Measurements from ENCODE around the gene PTK6.
"Not testable (repeated sequence)": the region's sequence is repeated elsewhere in the genome, so short reads cannot be mapped to it uniquely, and the experiment has no call there.

Gene PTK6

DNA sequence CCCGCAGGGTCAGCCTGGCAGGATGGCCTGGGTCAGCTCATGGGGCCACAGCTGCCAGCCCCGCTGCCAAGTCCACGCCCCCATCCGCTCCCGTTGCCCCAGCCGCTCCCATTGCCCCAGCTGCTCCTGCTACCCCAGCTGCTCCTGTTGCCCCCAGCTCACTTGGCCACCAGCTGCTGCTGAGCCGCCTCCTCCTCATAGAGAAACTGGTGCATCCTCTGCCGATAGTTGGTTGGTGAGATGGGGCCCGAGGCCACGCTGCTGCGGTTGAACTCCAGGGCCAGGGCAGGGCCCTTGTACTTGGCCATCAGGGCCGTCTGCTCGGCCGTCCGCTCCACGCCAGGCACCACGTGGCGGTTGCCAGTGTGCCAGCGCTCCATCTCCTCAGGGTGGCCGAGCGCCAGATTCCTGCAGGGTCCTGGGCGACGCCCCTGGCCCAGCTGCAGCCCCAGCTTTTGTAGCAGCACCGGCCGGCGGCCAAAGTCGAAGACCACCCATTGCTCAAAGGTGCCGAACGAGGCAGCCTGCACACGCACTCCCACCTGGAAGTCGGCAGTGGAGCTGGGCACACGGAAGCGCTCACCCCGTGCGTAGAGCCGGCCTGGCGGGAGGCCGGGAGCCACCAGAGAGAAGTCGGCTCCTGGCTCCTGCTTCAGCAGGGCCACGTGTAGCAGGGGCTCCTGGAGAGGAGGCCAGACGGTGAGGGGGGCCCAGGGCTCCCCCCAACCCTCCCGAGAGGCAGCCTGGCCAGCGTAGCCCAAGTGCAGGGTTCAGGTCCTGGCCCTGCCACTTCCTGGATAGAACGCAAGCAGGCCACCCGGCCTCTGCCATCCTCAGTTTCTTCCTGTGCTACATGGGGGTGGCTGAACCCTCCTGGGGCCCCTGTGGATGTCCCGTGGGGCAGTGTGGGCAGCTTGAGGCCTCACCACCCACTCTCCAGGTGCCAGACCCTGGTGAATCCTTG, 32.1 kb upstream of the PTK6 start:
- peak in 1 of 2 experiments; percentile 75 for DNase-seq

DNA sequence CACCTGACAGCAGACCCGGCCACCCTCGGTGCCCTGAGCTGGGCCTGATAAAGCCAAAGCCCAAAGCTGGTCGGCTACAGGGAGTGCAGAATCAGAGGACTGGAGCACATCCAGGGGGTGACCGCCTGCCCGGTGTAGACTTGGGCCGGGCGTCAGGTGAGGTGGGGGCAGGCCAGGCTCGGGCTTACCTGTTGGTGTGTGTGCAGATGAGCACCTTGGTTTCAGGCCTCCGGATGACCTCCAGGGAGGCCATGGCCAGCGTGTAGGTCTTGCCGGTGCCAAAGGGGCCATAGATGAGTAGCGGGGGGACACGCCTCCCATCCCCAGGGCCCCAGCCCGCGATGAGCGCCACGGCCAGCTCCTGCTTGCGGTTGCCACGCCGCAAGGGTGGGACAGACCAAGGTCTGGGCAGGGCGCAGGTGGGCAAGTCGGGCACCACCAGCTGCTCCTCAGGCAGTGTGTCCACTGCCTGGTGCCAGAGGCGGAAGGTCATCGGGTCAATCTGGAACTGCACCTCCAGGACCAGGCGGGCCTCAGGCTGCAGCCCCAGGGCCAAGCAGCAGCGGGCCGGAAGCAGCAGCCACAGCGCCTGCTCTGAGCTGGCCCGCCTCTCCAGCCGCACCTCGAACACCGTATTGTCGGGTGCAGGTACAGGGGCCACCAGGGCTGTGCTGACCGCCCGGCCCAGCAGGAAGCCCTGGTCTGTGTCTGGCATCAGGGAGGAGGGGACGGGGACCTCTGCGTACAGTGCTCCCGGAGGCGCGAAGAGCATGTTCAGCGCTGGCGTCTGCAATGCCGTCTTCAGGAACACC, 31.2 kb upstream of the PTK6 start:
- DNase-seq, result no peak

DNA sequence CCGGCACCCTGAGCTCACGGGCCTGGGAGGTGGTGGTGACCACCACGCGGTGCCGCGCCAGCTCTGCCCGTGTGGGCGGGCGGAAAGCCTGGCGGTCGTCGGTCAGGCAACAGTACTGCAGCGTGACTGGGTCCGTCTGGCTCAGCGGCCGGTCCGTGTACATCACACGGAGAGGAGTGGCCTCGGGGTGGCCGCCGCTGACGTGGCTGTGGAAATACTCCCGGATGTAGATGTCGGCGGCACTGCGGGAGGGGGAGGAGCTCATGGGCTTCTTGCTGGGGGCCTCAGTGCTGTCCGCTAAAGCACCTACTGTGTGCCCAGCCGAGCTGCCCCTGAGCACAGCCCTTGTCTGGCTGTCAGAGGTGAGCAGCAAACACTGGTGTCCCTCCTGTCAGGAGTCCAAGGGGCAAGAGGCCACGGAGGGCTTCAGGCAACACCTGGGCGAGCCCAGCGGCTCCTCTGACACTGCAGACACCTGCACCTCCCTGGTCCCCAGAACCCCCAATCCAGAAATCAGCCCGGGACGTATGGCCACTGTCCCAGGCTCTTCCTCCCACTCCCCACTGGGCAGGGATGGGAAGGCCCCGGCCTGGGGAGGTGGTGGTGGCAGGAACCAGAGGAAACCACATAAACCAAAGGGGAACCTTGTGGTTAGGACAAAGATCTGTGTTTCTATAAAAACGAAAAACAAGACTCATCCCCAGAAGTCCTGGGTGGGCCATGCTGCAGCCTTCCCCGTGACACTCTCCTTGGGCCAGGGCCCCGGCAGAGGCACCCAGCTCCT, 30.4 kb upstream of the PTK6 start:
- DNase-seq, result no peak

DNA sequence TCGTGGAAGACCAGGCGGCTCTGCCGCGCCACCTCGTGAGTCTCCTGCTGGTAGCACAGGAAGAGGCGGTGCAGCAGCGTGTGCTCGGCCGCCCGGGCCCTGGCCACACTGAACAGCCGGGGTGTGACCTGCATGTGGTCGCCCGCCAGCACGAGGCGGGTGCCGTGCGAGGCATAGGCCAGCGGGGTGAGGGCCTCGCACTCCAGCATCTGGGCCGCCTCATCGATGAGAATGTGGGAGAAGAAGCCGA, 29.9 kb upstream of the PTK6 start:
- no peak for DNase-seq

DNA sequence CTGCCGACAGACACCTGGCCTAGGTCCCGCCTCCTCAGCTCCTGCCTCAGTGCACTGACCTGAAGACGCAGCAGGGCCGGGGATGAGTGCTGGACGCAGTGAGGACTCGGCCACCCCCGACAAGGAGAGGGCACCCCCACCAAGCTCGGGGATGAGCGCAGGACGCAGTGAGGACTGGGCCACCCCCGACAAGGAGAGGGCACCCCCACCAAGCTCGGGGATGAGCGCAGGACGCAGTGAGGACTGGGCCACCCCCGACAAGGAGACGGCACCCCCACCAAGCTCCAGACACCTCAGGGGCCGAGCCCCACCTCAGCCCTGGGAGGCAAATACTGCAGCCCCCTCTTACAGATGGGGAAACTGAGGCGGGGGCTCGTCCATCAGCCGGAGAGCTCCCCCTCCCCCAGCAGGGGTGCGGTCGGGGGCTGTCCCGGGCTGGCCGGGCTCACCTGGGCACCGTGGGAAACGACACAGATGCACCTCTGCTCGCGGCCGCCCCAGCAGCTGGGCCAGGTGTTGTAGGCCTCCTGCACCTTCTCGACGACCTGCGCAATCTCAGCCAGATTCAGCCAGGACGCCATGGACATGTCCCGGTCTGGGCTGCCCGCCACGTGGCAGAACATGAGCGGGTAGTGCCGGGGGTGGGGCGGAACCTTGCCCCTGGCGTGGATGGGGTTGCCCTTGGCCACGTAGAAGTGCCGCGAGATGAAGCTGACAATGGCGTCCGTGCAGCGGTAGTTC, 29.4 kb upstream of the PTK6 start:
- DNase-seq, result no peak

DNA sequence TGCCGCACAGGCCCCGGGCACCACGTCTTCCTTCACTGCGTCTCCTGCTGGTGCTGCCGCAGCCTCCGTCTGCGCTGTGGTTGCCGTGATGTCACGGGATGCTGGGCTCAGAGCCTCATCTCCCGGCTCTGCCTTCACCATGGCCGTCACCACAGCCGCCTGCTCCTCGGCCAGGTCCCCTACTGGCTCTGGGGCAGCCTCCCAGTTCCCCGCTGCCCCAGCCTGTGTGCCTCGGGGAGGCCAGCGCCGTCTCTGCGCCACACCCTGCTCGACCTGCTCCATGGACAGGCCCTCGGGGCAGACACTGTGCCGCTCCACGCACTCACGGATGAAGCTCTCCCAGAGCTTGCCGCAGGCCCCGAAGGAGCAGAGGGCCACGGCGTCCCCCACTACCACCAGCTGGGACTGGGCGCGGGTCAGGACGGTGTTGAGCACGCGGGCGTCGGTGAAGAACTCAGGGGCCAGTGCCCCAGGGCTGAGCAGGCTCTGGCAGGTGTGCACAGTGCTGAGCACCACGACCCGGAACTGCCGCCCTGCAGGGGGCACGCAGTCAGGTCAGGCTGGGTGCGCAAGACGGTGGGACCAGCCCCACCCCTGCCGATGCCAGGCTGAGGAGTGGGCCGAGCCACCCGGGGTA, 28.6 kb upstream of the PTK6 start:
- no peak for DNase-seq

DNA sequence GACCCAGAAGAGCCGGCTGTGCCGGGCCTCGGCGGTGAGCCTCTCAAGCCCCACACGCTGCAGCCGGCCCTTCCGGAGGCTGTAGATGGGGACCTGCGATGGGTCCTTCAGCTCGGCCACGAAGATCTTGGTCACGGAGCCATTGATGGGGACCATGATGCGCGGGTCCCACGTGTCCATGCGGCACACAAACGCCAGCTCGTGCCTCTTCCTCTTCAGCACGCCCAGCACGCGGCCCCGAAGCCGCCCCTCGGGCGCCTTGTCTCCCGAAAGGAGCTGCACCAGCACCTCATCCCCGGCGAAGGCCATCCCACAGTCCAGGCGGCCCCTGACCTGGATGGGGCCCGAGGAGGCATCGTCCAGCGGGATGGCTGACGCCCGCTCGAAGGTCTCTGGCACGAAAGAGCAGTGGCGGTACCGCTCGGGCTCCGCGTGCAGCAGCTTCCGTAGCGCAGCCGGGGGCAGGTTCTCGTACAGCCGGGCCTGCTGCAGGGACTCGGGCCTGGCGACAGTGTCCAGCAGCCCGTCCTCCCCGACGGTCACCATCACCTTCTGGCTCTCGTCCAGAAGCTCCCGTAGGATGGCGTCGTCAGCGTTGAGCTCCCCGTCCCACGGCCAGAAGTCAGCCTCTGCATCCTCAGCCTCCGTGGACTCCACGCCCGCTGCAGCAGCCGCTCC, 28.0 kb upstream of the PTK6 start:
- DNase-seq, result no peak

DNA sequence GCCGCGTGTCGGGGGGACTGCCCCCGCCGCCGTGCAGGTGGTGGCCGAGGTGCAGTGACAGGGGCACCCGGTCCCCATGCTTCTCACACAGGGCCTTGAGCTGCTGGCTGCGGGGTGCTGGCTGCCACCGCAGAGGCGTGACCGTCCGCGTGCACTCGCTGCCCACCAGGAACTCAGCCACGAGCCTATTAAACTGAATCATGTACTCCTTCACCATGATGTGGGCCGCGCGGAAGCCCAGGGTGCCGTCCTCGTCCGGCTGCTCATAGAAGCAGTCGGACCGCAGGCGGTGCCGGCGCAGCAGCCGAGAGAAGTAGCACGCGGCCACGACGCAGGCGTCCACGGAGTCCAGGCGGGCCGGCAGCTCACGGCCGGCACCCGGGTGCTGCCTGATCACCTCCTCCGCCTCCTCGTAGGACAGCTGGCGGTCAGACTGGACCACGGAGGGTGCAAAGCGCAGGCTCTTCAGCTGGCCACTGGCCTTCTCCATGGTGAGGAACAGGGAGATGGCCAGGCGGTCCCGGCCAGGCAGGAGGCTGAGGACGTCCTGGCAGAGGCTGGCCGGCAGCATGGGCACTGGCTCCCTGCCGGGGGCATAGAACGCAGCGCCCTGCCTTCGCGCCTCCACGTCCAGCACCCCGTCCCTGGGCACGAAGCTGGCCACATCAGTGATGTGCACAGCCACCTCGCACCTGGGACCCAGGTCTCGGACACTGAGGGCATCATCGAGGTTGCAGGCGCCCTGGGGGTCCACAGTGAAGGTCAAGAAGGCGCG, 27.0 kb upstream of the PTK6 start:
- no peak for DNase-seq

DNA sequence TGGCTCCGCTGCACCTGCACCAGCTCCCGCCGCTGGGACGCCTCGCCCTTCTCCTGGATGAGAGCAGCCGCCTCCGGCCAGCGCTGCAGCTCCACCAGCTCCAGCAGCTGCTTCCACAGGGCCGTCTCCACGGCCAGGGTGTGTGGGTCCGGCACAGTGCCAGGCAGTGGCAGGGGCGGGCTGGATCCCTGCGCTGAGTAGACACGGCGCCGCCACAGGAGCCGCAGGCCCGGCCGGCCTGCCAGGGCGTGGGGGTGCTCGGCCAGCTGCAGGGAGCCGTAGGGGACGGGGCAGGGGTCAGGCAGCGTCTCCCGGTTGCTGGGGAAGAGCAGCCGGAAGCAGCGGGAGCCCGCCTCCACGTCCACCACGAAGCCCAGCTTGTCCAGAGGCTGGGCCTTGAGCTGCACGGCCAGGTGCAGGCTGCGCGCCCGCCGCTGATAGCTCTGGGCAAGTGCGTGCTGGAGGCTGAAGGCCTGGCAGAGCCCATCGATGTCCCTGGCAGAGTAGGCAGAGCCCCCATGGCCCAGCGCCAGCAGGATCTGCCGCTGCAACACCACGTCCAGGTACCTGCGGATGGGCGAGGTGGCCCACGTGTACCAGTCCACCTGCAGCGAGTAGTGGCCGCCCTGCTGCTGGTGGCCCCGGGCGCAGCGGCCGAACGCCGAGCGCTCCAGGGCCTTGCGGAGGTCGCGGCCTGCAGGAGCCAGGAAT, 26.2 kb upstream of the PTK6 start:
- DNase-seq, result no peak

DNA sequence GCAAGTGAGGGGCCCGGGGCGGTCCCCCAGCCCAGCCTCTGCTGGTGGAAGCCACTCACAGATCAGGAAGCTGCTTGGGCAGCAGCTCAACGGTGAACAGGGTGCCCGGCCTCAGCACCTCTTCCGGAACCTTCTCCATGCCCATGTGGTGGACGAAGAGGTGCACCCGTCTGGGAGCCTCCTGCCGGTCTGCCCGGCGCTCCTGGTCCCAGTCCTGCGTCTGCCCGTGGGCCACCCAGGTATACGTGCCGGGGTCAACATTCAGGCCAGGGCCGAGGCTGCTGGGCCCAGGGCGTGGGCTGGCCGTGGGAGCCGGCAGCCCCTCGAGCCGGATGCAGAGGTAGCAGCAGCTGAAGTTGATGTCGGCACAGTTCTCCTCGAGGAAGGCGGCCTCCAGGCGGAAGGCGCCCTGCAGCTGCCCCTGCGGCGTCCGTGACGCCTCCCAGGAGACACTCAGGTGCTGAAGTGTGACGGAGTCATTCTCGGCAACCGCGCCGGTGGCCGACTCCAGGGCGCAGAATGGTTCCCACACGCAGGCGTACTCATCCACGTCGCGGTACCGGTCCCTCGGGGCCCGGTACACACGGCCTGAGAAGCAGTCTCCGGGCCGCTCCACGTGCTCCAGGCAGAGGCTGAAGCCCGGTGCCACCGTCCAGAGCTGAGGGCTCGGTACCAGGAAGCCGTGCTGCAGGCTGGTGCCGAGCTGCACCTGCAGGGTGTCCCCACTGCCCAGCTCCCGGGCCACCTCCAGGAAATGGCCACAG, 25.5 kb upstream of the PTK6 start:
- no peak for DNase-seq

DNA sequence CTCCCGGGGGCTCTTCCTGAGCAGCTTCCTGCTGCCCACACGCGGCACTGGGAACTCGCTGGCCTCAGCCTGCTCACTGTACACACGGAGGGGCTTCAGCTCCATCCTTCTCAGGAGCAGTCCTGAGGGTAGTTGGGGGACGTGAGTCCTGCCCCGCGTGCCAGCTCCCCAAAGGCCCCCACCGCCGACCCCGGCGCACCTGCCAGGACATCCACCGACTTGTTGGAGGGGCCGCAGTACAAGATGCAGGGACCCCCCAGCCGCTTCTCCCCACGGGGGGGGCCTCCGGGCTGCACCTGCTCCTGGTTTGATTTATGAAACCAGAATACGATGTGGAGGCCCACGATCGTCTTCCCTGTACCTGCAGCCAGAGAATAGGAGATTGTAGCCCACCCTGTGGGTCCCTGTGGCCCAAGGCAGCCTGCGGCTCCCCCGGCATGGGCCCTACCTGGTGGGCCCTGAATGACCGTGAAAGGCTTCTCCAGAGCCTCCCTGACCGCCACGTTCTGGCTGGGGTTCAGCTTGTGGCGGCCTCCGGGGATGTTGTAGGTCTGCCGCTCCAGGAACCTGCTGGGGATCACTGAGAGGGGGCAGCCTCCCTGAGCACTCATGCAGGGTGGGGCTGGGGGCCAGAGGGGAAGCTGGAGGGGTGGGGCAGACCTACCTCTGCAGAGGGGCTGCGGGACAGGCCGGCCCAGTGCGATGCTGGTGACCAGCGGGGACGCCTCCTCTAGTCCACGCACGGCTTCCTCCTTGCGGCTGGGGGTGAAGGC, 24.6 kb upstream of the PTK6 start:
- DNase-seq, result no peak

DNA sequence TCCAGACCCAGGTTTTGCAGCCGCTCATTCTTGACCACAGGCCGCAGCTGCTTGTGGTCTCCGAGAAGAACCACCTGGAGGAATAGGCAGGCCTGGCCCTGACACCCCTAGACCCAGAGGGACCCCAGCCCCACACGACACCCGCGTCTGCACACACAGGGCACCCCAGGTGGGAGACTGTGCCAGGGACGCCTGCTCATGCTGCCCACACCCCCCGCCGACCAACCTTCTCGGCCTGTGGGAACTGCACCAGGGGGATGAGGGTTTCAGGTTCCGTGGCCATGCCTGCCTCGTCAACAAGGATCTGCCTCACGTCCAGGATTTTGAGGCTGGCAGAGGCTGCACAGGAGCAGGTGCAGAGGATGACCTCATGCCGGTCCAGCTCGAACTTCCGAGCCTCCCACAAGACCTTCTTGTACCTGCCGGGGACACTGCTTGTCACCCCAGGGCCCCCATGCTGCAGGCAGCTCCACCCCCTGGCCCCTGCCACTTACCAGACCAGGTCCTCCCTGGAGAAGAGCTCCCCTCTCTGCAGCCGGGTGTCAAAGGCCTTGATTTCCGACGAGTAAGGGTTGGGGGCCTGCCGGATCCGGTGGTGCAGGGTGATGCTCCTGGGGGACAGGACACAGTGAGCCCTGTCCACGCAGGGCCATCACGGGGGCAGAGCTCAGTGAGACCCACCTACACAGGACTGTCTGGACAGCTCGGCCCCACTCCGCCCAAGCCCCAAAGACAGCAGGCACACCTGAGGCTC, 23.9 kb upstream of the PTK6 start:
- no peak for DNase-seq

DNA sequence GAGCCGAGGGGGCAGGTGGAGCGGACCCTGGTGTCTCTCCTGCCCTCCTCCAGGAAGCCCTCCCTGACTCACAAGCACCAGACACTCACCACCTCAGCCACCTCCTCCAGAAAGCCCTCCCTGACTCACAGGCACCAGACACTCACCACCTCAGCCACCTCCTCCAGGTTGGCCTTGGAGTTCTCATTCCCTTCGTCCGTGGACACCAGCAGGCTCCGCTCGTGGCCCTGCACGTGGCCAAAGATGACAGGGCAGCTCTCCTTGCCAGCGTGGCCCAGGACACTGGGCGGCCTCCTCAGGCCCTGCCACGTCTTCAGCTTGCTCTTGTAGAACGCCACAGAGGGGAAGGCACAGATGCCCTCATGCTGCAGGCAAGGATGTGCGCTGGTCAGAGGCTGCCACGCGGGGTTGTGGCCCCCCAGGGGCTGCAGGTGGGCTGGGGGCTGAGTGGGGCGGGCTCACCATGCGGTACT, 23.2 kb upstream of the PTK6 start:
- DNase-seq, result no peak

DNA sequence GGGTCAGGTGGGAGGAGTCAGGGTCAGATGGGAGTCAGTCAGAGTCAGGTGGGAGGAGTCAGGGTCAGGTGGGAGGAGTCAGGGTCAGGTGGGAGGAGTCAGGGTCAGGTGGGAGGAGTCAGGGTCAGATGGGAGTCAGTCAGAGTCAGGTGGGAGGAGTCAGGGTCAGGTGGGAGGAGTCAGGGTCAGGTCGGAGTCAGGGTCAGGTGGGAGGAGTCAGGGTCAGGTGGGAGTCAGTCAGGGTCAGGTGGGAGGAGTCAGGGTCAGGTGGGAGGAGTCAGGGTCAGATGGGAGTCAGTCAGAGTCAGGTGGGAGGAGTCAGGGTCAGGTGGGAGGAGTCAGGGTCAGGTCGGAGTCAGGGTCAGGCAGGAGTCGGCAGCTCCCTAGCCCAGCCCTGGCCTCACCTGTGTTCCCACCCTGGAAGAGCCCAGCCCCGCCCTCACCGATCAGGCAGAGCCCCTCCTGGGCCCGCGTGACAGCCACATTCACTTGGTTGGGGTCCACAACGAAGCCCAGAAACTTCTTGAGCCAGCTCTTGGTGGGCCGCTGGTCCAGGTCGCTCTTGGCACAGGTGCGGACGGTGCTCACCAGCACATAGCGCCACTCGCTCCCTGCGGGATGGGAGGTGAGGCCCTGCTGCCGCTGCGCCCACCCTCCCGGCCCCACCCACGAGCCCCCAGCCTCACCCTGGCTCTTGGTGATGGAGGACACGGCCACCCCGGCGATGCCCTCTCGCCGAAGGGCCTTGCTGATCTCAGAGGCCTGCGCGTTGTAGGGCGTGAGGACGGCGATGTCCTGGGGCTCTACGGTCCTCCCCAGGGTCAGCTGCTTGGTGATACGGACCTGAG, 22.5 kb upstream of the PTK6 start:
- DNase-seq, result not testable (repeated sequence)

DNA sequence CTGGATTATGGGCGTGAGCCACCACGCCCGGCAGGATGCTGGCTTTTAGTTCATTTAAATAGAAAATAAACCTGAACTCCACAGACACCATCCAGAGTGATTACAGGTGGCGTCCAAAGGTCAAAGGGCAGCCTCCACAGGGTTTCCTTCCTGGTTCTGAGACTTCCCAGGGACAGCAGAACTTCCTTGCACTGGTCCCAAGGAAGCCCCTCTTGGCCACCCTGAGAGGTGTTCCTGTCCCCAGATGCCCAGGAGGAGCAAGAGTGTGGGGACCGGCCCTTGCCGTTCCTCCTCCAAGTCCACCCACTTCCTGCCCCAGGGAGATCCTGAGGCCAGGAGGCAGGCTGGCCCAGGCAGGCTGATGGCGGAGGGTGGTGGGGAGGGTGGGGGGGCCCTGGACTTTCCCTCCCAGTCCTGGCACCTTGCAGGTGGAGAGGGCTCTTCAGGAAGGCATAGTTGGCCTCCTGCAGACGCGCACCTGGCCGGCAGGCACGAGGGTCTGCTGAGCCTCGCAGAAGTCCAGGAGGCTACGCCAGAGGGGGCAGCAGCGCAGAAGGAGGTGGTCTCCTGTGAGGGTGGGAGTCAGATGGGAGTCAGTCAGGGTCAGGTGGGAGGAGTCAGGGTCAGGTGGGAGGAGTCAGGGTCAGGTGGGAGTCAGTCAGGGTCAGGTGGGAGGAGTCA, 21.8 kb upstream of the PTK6 start:
- no peak for DNase-seq

DNA sequence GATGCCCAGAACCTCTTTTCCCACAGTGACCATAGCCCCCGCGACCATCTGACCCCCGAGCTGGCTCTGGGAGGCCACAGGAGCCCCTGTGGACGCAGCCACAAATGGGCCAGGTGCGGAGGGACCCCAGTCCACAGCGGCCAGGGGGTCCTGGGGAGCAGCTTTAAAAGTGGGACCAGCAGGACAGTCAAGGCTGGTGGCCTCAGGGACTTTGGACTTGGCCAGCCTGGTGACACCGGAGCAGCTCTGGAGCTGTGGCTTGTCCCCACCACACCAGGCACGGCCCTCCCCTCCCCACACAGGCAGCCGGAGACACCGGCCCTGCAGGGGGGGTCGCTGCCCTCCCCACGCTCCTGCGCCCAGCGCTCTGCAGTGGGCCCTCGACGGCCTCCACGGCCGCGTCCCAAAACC, 20.3 kb upstream of the PTK6 start:
- no peak for DNase-seq

All from NCI-H446 (cell line).